Ishikawa (cell line): ENCODE measurements around the gene ADCY5.

Experiments used
- CEBPB ChIP-seq: IDR thresholded peaks from 2 replicates; pipeline ENCODE4 v1.6.1; 2012
- CREB1 ChIP-seq: IDR thresholded peaks from 2 replicates; pipeline ENCODE4 v1.6.1; 2012; ENCODE audit warnings: low read depth
- EGR1 ChIP-seq: IDR thresholded peaks from 2 replicates; pipeline ENCODE4 v1.6.1; 2012
- EP300 ChIP-seq: IDR thresholded peaks from 2 replicates; pipeline ENCODE4 v1.6.1; 2012; ENCODE audit warnings: borderline replicate concordance
- FOXM1 ChIP-seq: IDR thresholded peaks from 2 replicates; pipeline ENCODE4 v1.6.1; 2012; ENCODE audit warnings: low read depth, borderline replicate concordance
- NFIC ChIP-seq: IDR thresholded peaks from 2 replicates; pipeline ENCODE4 v1.6.1; 2012
- RAD21 ChIP-seq: IDR thresholded peaks from 2 replicates; pipeline ENCODE4 v1.6.1; 2012; ENCODE audit warnings: low read depth
- TAF1 ChIP-seq: IDR thresholded peaks from 2 replicates; pipeline ENCODE4 v1.6.1; 2012; ENCODE audit warnings: low read depth, mild to moderate bottlenecking
- TCF12 ChIP-seq: IDR thresholded peaks from 2 replicates; pipeline ENCODE4 v1.6.1; 2012; ENCODE audit warnings: low read depth
- TEAD4 ChIP-seq: IDR thresholded peaks from 2 replicates; pipeline ENCODE4 v1.6.1; 2012
- YY1 ChIP-seq: IDR thresholded peaks from 2 replicates; pipeline ENCODE4 v1.6.1; 2012; ENCODE audit warnings: low read depth
- ZBTB7A ChIP-seq: IDR thresholded peaks from 2 replicates; pipeline ENCODE4 v1.6.1; 2012; ENCODE audit warnings: low read depth
- TF ChIP-seq, protein P1 (sequence below): IDR thresholded peaks from 2 replicates; pipeline ENCODE4 v1.6.1; 2012; ENCODE audit warnings: low read depth, mild to moderate bottlenecking
- TF ChIP-seq, protein P2 (sequence below): IDR thresholded peaks from 2 replicates; pipeline ENCODE4 v1.6.1; 2012
- TF ChIP-seq, protein P3 (sequence below): IDR thresholded peaks from 2 replicates; pipeline ENCODE4 v1.6.1; 2012

The ADCY5 gene

DNA sequence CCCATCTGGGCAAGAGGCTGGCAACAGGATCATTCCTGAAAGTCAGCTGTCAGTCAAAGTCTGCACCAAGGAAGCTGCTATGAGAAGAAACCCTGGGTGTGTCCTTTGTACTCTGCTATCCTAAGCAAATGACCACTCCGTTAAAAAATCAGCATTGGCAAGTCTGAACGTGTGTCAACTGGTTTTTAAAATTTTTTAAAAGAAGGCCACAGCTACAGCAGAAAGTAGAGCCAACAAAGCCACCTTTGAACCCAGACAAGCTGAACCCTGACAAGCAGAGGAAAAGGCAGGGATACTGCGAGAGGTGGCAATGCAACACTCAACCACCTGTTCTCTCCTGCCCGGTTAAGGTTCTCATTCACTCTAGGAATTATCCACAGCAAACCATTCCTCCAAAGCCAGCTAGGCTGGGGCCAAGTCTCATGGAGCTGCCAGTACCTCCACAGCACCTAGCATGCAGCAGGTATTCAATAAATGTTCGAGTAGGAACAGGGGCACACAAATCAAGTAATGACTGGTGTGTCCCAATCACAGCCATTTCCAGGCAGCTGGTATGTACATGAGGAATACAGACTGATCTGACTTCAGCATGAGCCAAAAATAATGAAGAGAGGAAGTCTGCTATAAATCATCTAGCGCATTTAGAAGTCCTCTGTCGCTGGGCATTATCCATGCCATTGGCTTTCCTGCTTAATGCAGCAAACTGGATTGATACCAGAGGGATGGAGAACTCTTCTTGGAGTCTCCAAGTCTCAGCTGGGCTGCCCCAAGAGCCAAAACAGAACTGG lies 76.0 kb downstream of the ADCY5 start:
- TF ChIP-seq, protein P1, sequence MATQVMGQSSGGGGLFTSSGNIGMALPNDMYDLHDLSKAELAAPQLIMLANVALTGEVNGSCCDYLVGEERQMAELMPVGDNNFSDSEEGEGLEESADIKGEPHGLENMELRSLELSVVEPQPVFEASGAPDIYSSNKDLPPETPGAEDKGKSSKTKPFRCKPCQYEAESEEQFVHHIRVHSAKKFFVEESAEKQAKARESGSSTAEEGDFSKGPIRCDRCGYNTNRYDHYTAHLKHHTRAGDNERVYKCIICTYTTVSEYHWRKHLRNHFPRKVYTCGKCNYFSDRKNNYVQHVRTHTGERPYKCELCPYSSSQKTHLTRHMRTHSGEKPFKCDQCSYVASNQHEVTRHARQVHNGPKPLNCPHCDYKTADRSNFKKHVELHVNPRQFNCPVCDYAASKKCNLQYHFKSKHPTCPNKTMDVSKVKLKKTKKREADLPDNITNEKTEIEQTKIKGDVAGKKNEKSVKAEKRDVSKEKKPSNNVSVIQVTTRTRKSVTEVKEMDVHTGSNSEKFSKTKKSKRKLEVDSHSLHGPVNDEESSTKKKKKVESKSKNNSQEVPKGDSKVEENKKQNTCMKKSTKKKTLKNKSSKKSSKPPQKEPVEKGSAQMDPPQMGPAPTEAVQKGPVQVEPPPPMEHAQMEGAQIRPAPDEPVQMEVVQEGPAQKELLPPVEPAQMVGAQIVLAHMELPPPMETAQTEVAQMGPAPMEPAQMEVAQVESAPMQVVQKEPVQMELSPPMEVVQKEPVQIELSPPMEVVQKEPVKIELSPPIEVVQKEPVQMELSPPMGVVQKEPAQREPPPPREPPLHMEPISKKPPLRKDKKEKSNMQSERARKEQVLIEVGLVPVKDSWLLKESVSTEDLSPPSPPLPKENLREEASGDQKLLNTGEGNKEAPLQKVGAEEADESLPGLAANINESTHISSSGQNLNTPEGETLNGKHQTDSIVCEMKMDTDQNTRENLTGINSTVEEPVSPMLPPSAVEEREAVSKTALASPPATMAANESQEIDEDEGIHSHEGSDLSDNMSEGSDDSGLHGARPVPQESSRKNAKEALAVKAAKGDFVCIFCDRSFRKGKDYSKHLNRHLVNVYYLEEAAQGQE: no peak
- no peak for TF ChIP-seq YY1
- no peak for TF ChIP-seq FOXM1
- no peak for TF ChIP-seq CREB1
- TF ChIP-seq, protein P2, sequence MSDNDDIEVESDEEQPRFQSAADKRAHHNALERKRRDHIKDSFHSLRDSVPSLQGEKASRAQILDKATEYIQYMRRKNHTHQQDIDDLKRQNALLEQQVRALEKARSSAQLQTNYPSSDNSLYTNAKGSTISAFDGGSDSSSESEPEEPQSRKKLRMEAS: no peak
- TF ChIP-seq EP300: no peak

DNA sequence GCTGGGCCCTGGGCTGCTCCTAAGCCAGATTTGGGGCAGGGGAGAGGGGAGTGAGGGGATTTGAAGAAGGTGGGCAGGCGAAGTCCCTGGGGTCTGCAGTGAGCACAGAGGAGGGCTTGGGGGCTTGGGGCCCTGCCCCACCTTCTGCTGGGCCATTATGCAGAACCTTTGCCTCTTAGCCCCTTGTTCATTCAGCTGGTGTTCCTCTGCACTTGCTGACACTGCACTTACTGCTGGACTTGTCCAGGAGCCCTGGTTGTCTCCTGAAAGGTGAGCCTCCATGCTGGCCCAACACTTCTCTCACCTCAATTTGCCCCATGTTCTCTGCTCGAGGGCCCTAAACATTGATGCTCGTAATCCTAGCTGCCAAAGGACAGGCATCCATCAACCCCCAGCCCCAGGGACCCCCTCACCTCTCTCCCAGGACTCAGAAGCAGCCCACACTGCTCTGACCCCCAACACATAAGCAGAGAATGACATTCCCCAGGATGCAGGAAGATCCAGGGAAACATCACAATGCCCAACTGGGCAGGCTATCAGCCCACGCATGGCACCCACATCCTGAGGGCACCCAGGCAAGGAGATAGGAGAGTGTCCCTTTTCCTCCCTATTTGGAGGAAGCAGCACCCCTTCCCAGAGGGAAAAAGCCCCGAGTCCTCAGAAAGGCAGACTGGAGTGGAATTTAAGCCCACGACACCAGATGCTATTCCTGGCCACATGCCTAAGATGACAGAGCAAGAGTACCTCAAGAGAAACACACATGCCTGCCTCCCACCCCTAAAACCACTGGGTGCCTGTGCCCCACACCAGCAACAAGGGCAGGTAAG lies 76.8 kb downstream of the ADCY5 start:
- TF ChIP-seq FOXM1 (no peak), CEBPB (no peak), YY1 (no peak), EP300 (no peak), EGR1 (no peak), TAF1 (no peak), RAD21 (no peak)

DNA sequence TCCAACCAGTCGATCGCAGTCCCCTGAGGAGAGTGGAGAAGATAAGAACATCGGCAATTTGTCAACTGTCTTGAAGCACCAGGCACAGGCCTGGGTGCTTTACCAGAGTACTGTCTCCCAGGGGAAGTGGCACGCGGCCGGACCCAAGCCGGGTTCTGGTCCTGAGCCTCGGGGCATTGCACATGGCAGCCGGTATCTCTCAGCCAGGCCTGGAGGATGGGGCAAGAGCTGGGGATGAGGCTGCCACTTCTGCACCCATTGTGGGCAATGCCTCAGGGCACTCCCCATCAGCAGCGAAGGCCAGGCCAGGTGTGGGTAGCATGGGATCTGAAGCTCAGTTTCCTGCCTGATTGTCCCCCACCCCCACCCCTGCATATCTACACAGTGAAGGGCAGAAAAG lies 77.5 kb downstream of the ADCY5 start:
- no peak for TF ChIP-seq ZBTB7A
- TF ChIP-seq, protein P2: no peak
- TF ChIP-seq CREB1: no peak
- TF ChIP-seq NFIC: no peak
- no peak for TF ChIP-seq FOXM1
- no peak for TF ChIP-seq YY1
- TF ChIP-seq, protein P3, sequence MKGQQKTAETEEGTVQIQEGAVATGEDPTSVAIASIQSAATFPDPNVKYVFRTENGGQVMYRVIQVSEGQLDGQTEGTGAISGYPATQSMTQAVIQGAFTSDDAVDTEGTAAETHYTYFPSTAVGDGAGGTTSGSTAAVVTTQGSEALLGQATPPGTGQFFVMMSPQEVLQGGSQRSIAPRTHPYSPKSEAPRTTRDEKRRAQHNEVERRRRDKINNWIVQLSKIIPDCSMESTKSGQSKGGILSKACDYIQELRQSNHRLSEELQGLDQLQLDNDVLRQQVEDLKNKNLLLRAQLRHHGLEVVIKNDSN: no peak
- TF ChIP-seq TAF1: no peak
- TF ChIP-seq CEBPB: no peak
- no peak for TF ChIP-seq RAD21
- TF ChIP-seq EP300: no peak
- TF ChIP-seq TCF12: no peak
- TF ChIP-seq EGR1: no peak
- TF ChIP-seq, protein P1: no peak
- TF ChIP-seq TEAD4: no peak

DNA sequence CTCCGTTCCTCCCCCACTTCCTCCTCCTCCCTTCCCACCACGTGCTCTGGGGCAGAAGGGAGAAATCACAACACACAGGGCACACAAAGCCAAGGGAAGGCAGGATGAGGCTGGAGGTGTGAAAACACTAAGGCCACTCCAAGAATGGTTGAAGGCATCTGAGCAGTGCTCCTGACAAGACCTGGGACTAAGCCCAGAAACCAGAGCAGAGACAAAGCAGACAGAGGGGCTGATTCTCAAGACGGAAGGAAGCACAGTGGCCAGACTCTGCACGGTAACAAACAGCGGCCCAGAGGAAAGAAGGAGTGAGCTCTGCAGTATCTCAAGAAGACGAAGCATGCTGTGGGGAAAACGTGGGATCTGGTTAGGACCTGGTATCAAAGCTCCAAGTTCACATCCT lies 78.1 kb downstream of the ADCY5 start:
- no peak for TF ChIP-seq TAF1
- TF ChIP-seq, protein P3: no peak
- TF ChIP-seq RAD21: no peak
- TF ChIP-seq TEAD4: no peak
- no peak for TF ChIP-seq FOXM1
- TF ChIP-seq CEBPB: no peak
- TF ChIP-seq, protein P1: no peak
- no peak for TF ChIP-seq ZBTB7A
- no peak for TF ChIP-seq TCF12
- TF ChIP-seq EGR1: no peak
- no peak for TF ChIP-seq YY1
- TF ChIP-seq NFIC: no peak
